HG02798 (cell line): ENCODE data around the gene SLC15A5.

Experiments used
- ATAC-seq: cut with Tn5 transposase; IDR thresholded peaks from one replicate; pipeline ENCODE4 v1.9.1; 2021; ENCODE audit warnings: mild to moderate bottlenecking; ENCODE audit not compliant: unreplicated experiment, poor library complexity

The SLC15A5 gene, protein sequence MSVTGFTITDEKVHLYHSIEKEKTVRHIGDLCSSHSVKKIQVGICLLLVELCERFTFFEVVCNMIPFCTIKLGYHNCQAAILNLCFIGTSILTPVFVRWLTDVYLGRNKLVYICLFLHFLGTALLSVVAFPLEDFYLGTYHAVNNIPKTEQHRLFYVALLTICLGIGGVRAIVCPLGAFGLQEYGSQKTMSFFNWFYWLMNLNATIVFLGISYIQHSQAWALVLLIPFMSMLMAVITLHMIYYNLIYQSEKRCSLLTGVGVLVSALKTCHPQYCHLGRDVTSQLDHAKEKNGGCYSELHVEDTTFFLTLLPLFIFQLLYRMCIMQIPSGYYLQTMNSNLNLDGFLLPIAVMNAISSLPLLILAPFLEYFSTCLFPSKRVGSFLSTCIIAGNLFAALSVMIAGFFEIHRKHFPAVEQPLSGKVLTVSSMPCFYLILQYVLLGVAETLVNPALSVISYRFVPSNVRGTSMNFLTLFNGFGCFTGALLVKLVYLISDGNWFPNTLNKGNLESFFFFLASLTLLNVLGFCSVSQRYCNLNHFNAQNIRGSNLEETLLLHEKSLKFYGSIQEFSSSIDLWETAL

GRCh38 chr12:16277585-16277984 lies at the start of gene SLC15A5:
TSS of gene SLC15A5 (minus strand) at chr12:16277685. CDS start at chr12:16277685, 0 bp downstream.
- ATAC-seq = no peak

- no peak for ATAC-seq
Observed at GRCh38 chr12:16325426-16325825, 47.9 kb upstream of the SLC15A5 start.

GRCh38 chr12:16324772-16325171 lies 47.3 kb upstream of the SLC15A5 start:
- no peak for ATAC-seq

DNA sequence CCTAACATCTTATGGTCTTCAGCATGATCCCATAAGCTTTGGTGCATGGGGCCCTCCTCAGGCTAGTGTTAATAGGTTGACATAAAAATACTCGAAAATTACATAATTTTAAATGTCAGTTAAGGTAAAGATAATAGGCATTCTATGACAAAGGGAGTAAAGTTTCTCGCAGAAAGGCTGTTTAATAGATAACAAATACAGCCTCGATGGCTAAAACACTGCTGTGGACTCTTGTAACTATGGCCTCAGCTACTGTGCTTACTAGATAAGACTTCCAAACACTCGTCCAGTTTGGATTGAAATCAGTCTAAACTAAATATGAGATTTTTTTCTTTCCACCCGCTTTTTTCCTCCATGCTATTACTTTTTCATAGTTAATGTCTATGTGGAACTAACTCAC lies 46.8 kb upstream of the SLC15A5 start:
- ATAC-seq = no peak

GRCh38 chr12:16323638-16324037 lies 46.2 kb upstream of the SLC15A5 start:
- no peak for ATAC-seq

GRCh38 chr12:16323010-16323409 lies 45.5 kb upstream of the SLC15A5 start:
- ATAC-seq = no peak

DNA sequence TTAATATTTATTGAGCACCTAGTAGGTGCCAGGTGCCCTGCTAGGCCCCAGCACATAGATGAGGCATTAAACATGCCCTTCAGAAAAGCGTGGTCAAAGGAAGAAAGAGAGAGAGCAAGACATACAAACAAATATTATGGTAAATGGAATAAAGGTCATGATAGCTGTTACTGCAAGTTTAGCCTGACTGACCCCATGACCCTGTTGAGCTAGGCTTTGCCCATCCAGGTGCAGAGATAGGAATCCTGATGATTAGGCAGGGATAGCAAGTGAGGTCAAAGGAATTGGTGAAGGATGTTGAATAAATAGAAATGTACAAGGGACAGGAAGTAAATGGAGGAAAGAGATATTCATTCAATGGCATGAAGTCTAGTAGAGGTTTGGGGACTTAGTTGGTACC lies 33.4 kb upstream of the SLC15A5 start:
- ATAC-seq = no peak

DNA sequence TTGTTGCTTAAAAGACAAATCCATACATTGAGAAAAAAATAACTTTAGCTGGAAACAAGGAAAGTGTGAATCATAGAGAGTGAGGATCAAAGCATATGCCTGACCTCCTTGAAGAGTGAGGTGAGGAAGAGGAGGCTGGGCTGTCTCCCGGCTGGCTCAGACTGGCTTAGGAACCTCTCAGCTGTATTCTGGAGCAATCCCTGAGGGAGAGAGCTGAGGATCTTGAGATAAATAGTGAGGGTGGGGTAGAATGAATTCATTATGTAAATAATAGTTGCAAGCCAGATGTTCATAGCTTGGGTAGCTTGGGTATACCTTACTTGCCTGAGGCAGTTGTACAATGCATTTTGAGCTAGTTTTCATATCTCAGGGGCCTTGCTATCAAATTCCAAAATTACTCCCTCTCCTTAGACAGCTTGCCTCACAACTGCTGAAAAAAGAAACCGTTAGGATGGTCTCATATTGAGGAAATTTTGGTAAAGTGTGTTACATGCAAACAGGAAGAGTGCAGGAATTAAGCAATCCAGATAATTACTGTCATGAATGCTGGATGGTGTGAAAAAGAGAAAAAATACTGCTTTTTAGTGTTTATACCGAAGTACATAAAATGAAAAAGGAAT lies 30.5 kb upstream of the SLC15A5 start:
- ATAC-seq = no peak

GRCh38 chr12:16303939-16304338 lies 26.5 kb upstream of the SLC15A5 start:
- ATAC-seq = no peak

DNA sequence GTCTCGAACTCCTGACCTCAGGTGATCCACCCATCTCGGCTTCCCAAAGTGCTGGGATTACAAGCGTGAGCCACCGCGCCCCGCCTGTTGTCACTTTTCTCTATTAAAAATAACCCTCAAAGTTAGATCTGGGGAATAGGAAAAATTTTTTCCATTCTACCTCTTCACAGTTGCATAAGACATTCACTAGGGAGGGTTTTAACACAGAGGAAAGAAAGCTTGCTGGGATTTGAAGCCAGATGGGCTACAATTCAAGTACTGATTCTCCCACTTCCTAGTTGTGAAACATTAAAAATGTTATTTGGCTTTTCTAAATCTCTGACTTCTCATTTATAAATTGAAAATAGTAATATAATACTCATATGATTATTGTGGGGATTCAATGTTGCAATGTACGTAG lies 23.3 kb upstream of the SLC15A5 start:
- no peak for ATAC-seq

GRCh38 chr12:16300122-16300521 lies 22.6 kb upstream of the SLC15A5 start:
- no peak for ATAC-seq

- ATAC-seq = no peak
Observed at GRCh38 chr12:16299403-16299802, 21.9 kb upstream of the SLC15A5 start.

DNA sequence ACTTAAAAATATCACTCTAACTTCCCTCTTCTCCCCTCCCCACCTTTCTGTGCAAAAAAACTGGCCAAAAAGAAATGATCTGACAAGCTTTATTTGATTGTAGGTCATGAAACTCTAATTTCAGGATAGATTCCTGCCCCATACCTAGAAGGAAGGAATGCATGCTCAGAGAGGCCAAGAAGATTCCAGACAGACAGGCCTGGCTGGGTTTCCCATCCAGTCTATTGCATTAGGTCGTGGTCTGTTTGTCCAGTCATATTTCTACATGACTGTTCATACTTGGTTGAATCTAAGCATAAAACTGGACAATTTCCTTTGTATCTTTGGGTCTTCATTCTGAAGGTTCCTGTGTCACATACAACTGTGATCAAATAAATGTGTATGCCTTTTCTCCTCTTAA lies 20.0 kb upstream of the SLC15A5 start:
- no peak for ATAC-seq

- no peak for ATAC-seq
Observed at GRCh38 chr12:16294376-16294956, 17.0 kb upstream of the SLC15A5 start.

- ATAC-seq = no peak
Observed at GRCh38 chr12:16291032-16291431, 13.5 kb upstream of the SLC15A5 start.

- ATAC-seq = no peak
Observed at GRCh38 chr12:16285586-16285985, 8.1 kb upstream of the SLC15A5 start.

DNA sequence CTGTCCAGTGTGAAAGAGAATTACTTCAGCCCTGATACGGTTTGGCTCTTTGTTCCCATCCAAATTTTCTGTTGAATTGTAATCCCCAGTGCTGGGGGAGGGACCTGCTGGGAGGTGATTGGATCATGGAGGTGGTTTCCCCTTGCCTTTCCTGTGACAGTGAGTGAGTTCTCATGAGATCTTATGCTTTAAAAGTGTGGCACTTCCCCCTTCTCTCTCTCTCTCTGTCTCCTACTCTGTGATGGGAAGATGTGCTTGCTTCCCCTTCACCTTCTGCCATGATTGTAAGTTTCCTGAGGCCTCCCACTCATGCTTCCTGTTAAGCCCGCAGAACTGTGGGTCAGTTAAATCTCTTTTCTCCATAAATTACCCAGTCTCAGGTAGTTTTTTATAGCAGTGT lies 5.5 kb upstream of the SLC15A5 start:
- no peak for ATAC-seq

DNA sequence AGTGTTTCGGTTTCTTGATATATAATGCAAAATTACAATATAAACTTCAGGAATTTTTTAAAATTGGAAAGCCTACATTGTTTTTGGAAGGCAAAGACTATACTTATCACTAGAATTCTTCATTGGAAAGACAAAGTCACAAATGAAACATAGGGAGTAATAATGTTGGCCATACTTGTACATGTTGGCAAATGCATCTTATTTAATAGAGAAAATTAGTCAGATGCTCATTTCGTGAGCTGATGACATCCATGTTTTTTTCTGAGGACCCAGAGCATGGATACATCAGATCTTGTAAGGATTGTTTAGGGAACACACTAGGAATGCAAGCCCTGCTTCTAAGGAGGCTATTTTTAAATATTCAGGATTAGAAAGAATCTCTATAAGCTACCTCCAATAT lies 4.6 kb upstream of the SLC15A5 start:
- ATAC-seq = no peak

DNA sequence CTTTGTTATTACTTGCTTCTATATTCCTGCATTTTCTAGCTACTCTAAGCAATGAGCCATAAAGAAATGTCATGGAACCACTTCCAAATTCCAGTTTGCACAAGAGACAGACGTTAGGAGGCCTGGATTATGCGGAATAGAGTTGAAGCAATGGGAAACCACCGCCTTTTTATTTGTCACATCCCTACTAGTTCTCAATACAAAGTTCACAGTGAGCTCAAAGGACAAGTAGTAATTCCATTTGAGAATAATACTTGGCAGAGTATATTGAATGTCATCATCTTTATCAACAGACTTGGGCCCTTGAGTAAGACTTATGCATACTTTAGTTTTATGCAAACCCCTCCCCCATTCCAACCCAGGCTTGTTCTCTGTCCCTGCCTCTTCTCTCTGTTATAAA lies 3.7 kb upstream of the SLC15A5 start:
- ATAC-seq = no peak

- ATAC-seq = no peak
Observed at GRCh38 chr12:16272222-16272621, 5.3 kb downstream of the SLC15A5 start.

- ATAC-seq = no peak
Observed at GRCh38 chr12:16271062-16271461, 6.4 kb downstream of the SLC15A5 start.
